Smooth muscle cell (in vitro differentiated cells): ENCODE data around the gene GTPBP6. TPM values are rescaled to one million over a fixed set of nuclear protein-coding genes. Genes with fewer than 3 reads are reported as not detected.

Source experiments
- DNase-seq: peaks from one replicate; lab custom pipeline; 2025; ENCODE audit not compliant: unreplicated experiment; lab: John Stamatoyannopoulos, UW
- H2AFZ ChIP-seq: fragments of 200-600 bp; sonication (generic); 2 replicates; pipeline ENCODE4 v1.6.0; 2016; ENCODE audit warnings: antibody characterized with exemption, low read depth, mild to moderate bottlenecking
- H3F3A ChIP-seq: fragments of 200-600 bp; sonication (generic); 2 replicates; pipeline ENCODE4 v1.6.0; 2017; ENCODE audit warnings: antibody characterized with exemption, low read depth
- H3K27ac ChIP-seq: fragments of 200-600 bp; sonication (generic); 2 replicates; pipeline ENCODE4 v1.5.1; 2016; ENCODE audit warnings: low read depth, mild to moderate bottlenecking
- H3K27me3 ChIP-seq: fragments of 200-600 bp; sonication (generic); 2 replicates; pipeline ENCODE4 v1.6.1; 2016; ENCODE audit warnings: low read depth, mild to moderate bottlenecking
- H3K36me3 ChIP-seq: fragments of 200-600 bp; sonication (generic); 2 replicates; pipeline ENCODE4 v1.5.1; 2016; ENCODE audit warnings: low read depth
- H3K4me1 ChIP-seq: fragments of 200-600 bp; sonication (generic); 2 replicates; pipeline ENCODE4 v1.5.1; 2016; ENCODE audit warnings: low read depth
- H3K4me2 ChIP-seq: fragments of 200-600 bp; sonication (generic); 2 replicates; pipeline ENCODE4 v1.6.0; 2016; ENCODE audit warnings: mild to moderate bottlenecking
- H3K4me3 ChIP-seq: fragments of 200-600 bp; sonication (generic); 2 replicates; pipeline ENCODE4 v1.5.1; 2016; ENCODE audit warnings: mild to moderate bottlenecking
- H3K79me2 ChIP-seq: fragments of 200-600 bp; sonication (generic); 2 replicates; pipeline ENCODE4 v1.6.0; 2016; ENCODE audit warnings: low read depth, mild to moderate bottlenecking
- H3K9ac ChIP-seq: fragments of 200-600 bp; sonication (generic); 2 replicates; pipeline ENCODE4 v1.6.0; 2016; ENCODE audit warnings: low read depth
- H3K9me3 ChIP-seq: fragments of 200-600 bp; sonication (generic); replicated peaks from 2 replicates; pipeline ENCODE4 v1.5.1; 2016; ENCODE audit warnings: low read depth
- H4K20me1 ChIP-seq: fragments of 200-600 bp; sonication (generic); 2 replicates; pipeline ENCODE4 v1.6.0; 2016; ENCODE audit warnings: low read depth
- CTCF ChIP-seq: fragments of 200-600 bp; sonication (generic); IDR thresholded peaks from 2 replicates; pipeline ENCODE4 v1.5.1; 2017; ENCODE audit warnings: borderline replicate concordance, mild to moderate bottlenecking, antibody characterized with exemption; ENCODE audit not compliant: insufficient read depth, poor library complexity, severe bottlenecking
- WGBS: methylation state at CpG from one replicate; pipeline ENCODE4 v1.1.7; 2016; ENCODE audit warnings: low lambda C conversion rate; 5-methylcytosine and 5-hydroxymethylcytosine counted together
- polyA plus RNA-seq: library from polyadenylated mRNA; unstranded; fragments of >200 nt; fragmentation: Nextera tagmentation; extraction: Ambion mirVana; gene quantifications from 2 replicates; pipeline ENCODE4 v1.2.1, GENCODE V29; 2016
- total RNA-seq: library from RNA; depleted of rRNA; stranded (reverse); fragments of >200 nt; gene quantifications from 2 replicates; pipeline ENCODE4 v1.2.3, GENCODE V29; 2014

GTPBP6 gene
- total and polyA plus RNA-seq, 2 experiments from 2014 or later: 25.3 to 59.5 TPM

GRCh38 chrX:355329-356050 lies 36.9 kb upstream of the GTPBP6 start:
- WGBS: 95% methylated on average over 35 of the region's 35 CpGs
- no peak for DNase-seq
- Histone ChIP-seq H3K9me3 (peaks cover 11% of the 10 kb centered on the region), H3K79me2 (peaks cover 6% of the 10 kb centered on the region), H3K4me1 (no peaks in the 10 kb centered on the region), H3F3A (no peaks in the 10 kb centered on the region), H3K4me3 (no peak overlapping the region), H3K4me2 (no peak overlapping the region), H3K27me3 (no peaks in the 10 kb centered on the region), H2AFZ (no peak overlapping the region), H3K36me3 (peaks cover 15% of the 10 kb centered on the region), H3K27ac (no peak overlapping the region), H4K20me1 (no peaks in the 10 kb centered on the region), H3K9ac (no peak overlapping the region)
- no peak for TF ChIP-seq CTCF

GRCh38 chrX:353566-354535 lies 35.3 kb upstream of the GTPBP6 start:
- Histone ChIP-seq H3K9ac (no peak overlapping the region), H2AFZ (no peak overlapping the region), H3F3A (no peaks in the 10 kb centered on the region), H4K20me1 (no peaks in the 10 kb centered on the region), H3K79me2 (peaks cover 6% of the 10 kb centered on the region), H3K4me2 (no peak overlapping the region), H3K36me3 (no peaks in the 10 kb centered on the region), H3K27me3 (no peaks in the 10 kb centered on the region), H3K4me3 (no peak overlapping the region), H3K27ac (no peak overlapping the region), H3K9me3 (no peaks in the 10 kb centered on the region), H3K4me1 (no peaks in the 10 kb centered on the region)
- 96% methylated on average over 38 of the region's 39 CpGs for WGBS
- TF ChIP-seq CTCF: no peak
- DNase-seq: no peak

- Histone ChIP-seq H3K4me2 (no peak overlapping the region), H3K9me3 (no peaks in the 10 kb centered on the region), H3K27ac (no peak overlapping the region), H3K4me3 (no peak overlapping the region), H3K4me1 (no peaks in the 10 kb centered on the region), H4K20me1 (no peaks in the 10 kb centered on the region), H3K27me3 (no peaks in the 10 kb centered on the region), H3K79me2 (peaks cover 6% of the 10 kb centered on the region), H2AFZ (no peak overlapping the region), H3F3A (no peaks in the 10 kb centered on the region), H3K9ac (no peak overlapping the region), H3K36me3 (no peaks in the 10 kb centered on the region)
- no peak for TF ChIP-seq CTCF
- DNase-seq: no peak
- WGBS: 96% methylated on average over 39 of the region's 39 CpGs
These were observed 34.2 kb upstream of the GTPBP6 start for GRCh38 chrX:352582-353314.
